ENCODE results near the gene PAX8. TPM values are rescaled to one million over a fixed set of nuclear protein-coding genes. Genes with fewer than 3 reads are reported as not detected.

PAX8 gene
- polyA plus RNA-seq, 1 of the 3 experiments (the other 2 are of a cell fraction), result 0.23 TPM

DNA sequence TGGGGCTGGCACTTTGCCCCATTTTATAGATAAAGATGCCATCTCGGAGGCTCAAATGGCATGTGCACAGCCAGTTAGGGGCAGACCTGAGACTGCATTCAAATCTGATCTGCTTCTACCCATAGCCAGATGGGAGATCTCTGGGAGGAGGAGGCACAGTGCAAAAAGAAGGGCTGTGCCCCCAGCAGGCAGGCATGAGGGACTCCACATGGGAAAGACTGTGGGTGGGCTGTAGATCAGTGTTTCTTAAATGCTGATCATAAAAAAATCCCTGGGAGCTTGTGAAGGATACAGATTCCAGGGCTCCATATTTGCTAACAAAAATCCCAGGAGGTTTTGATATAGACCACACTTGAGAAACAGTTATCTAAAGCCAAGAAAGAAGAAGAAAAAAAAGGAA is 15.2 kb downstream of the PAX8 start (continued):
- TF ChIP-seq SMC3 (IDR thresholded peaks at IDR 0.05; ENCODE audit: low read depth, low read length) (no peak), FOXJ3 (CRISPR knock-in tag; IDR thresholded peaks at IDR 0.05) (no peak), NFIC (IDR thresholded peaks at IDR 0.05; ENCODE audit: borderline replicate concordance) (no peak)

GRCh38 chr2:113260991-113261390 is 17.7 kb downstream of the PAX8 start:
- 24% methylated on average over 5 of the region's 6 CpGs for WGBS (ENCODE audit: low lambda C conversion rate)
- H3K27ac ChIP-seq (ENCODE audit: low read depth in 2 of 2, low read length in 1 of 2), result no peak overlapping the region

More at GRCh38 chr2:113260991-113261390, 17.7 kb downstream of the PAX8 start:
- Histone ChIP-seq H3K9me3 (no peaks in the 10 kb centered on the region), H3K4me3 (ENCODE audit: low read depth in 2 of 2, low read length in 1 of 2) (no peak overlapping the region), H3K79me2 (ENCODE audit: insufficient read depth) (no peaks in the 10 kb centered on the region), H4K20me1 (ENCODE audit: insufficient read depth) (no peaks in the 10 kb centered on the region), H3F3A (replicated peaks; ENCODE audit: insufficient read depth) (no peaks in the 10 kb centered on the region), H3K27me3 (ENCODE audit: insufficient read depth) (peaks cover 86% of the 10 kb centered on the region), H3K4me2 (no peak overlapping the region), H3K9me2 (no peaks in the 10 kb centered on the region), H3K36me3 (replicated peaks in 1 of 2; ENCODE audit: control insufficient read depth in 1 of 2, insufficient read depth in 2 of 2, low read length in 1 of 2) (no peaks in the 10 kb centered on the region), H2AFZ (ENCODE audit: low read depth) (no peak overlapping the region), H3K9ac (no peak overlapping the region), H3K4me1 (ENCODE audit: control insufficient read depth in 1 of 2, insufficient read depth in 2 of 2, low read depth in 1 of 2, low read length in 1 of 2) (peaks cover 0 to 8% of the 10 kb centered on the region in 2 experiments; a peak in 1 of 4 replicates)
- TF ChIP-seq FOXM1 (IDR thresholded peaks at IDR 0.05; ENCODE audit: low read depth) (no peak), TEAD4 (IDR thresholded peaks at IDR 0.05; ENCODE audit: borderline replicate concordance, insufficient read depth) (no peak), NRF1 (IDR thresholded peaks at IDR 0.05; ENCODE audit: low read depth, low read length) (no peak), EP300 (IDR thresholded peaks at IDR 0.05; ENCODE audit: borderline replicate concordance in 1 of 2, low read depth in 1 of 2, low read length in 1 of 2) (no peak), NFIC (IDR thresholded peaks at IDR 0.05; ENCODE audit: borderline replicate concordance) (no peak)
- TF ChIP-seq, protein P1, sequence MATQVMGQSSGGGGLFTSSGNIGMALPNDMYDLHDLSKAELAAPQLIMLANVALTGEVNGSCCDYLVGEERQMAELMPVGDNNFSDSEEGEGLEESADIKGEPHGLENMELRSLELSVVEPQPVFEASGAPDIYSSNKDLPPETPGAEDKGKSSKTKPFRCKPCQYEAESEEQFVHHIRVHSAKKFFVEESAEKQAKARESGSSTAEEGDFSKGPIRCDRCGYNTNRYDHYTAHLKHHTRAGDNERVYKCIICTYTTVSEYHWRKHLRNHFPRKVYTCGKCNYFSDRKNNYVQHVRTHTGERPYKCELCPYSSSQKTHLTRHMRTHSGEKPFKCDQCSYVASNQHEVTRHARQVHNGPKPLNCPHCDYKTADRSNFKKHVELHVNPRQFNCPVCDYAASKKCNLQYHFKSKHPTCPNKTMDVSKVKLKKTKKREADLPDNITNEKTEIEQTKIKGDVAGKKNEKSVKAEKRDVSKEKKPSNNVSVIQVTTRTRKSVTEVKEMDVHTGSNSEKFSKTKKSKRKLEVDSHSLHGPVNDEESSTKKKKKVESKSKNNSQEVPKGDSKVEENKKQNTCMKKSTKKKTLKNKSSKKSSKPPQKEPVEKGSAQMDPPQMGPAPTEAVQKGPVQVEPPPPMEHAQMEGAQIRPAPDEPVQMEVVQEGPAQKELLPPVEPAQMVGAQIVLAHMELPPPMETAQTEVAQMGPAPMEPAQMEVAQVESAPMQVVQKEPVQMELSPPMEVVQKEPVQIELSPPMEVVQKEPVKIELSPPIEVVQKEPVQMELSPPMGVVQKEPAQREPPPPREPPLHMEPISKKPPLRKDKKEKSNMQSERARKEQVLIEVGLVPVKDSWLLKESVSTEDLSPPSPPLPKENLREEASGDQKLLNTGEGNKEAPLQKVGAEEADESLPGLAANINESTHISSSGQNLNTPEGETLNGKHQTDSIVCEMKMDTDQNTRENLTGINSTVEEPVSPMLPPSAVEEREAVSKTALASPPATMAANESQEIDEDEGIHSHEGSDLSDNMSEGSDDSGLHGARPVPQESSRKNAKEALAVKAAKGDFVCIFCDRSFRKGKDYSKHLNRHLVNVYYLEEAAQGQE (IDR thresholded peaks at IDR 0.05; ENCODE audit: low read depth, low read length), result no peak
- TF ChIP-seq, protein P2, sequence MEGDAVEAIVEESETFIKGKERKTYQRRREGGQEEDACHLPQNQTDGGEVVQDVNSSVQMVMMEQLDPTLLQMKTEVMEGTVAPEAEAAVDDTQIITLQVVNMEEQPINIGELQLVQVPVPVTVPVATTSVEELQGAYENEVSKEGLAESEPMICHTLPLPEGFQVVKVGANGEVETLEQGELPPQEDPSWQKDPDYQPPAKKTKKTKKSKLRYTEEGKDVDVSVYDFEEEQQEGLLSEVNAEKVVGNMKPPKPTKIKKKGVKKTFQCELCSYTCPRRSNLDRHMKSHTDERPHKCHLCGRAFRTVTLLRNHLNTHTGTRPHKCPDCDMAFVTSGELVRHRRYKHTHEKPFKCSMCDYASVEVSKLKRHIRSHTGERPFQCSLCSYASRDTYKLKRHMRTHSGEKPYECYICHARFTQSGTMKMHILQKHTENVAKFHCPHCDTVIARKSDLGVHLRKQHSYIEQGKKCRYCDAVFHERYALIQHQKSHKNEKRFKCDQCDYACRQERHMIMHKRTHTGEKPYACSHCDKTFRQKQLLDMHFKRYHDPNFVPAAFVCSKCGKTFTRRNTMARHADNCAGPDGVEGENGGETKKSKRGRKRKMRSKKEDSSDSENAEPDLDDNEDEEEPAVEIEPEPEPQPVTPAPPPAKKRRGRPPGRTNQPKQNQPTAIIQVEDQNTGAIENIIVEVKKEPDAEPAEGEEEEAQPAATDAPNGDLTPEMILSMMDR (IDR thresholded peaks at IDR 0.05), result no peak
- POLR2A ChIA-PET, result no interaction called here
- no peak for DNase-seq
- CTCF ChIA-PET, result interaction anchor here (1.0 to 7.0 kb wide), 2 partner anchors 12 to 129 kb away, joined by 3 to 37 read pairs; no protein-coding TSS in a partner anchor
